Limb (tissue), 2 donors: ENCODE data around the gene FXYD6.
"Not testable (repeated sequence)": the region's sequence is repeated elsewhere in the genome, so short reads cannot be mapped to it uniquely, and the experiment has no call there.

ENCODE experiments used
- DNase-seq, 2 donors: peaks; one replicate each; pipeline ENCODE4 v3.0.0-alpha.2; 2016; ENCODE audit errors: extremely low spot score in 2 of 2

The FXYD6 gene

GRCh38 chr11:117870103-117870952, 6.1 kb downstream of the FXYD6 start:
- DNase-seq = peak in 1 of 2 donors; percentile 65

GRCh38 chr11:117869604-117870003, 6.9 kb downstream of the FXYD6 start:
- DNase-seq = no peak

GRCh38 chr11:117868815-117869561, 7.5 kb downstream of the FXYD6 start:
- DNase-seq = no peak

- DNase-seq = no peak
Observed at GRCh38 chr11:117868088-117868487, 8.4 kb downstream of the FXYD6 start.

GRCh38 chr11:117866526-117866925, 9.9 kb downstream of the FXYD6 start:
- DNase-seq = no peak

- DNase-seq = not testable (repeated sequence)
Observed at GRCh38 chr11:117865546-117865945, 10.9 kb downstream of the FXYD6 start.

- DNase-seq = no peak
Observed at GRCh38 chr11:117863383-117863782, 13.1 kb downstream of the FXYD6 start.

GRCh38 chr11:117862753-117863152, 13.7 kb downstream of the FXYD6 start:
- DNase-seq = no peak

- no peak for DNase-seq
Observed at GRCh38 chr11:117862019-117862725, 14.3 kb downstream of the FXYD6 start.

- DNase-seq = peak; percentile 61 to 74
Observed at GRCh38 chr11:117861151-117862018, 15.1 kb downstream of the FXYD6 start.

GRCh38 chr11:117860139-117860538, 16.3 kb downstream of the FXYD6 start:
- DNase-seq = no peak

GRCh38 chr11:117859488-117860112, 16.9 kb downstream of the FXYD6 start:
- DNase-seq = no peak

- DNase-seq = no peak
Observed at GRCh38 chr11:117859061-117859460, 17.4 kb downstream of the FXYD6 start.

- no peak for DNase-seq
Observed at GRCh38 chr11:117857734-117858414, 18.6 kb downstream of the FXYD6 start.

GRCh38 chr11:117855912-117856651, 20.4 kb downstream of the FXYD6 start:
- no peak for DNase-seq

- peak in 1 of 2 donors; percentile 16 for DNase-seq
Observed at GRCh38 chr11:117855186-117855845, 21.1 kb downstream of the FXYD6 start.

GRCh38 chr11:117852309-117852708, 24.1 kb downstream of the FXYD6 start:
- no peak for DNase-seq

GRCh38 chr11:117851852-117852251, 24.6 kb downstream of the FXYD6 start:
- no peak for DNase-seq

- peak in 1 of 2 donors; percentile 69 for DNase-seq
Observed at GRCh38 chr11:117851106-117851505, 25.4 kb downstream of the FXYD6 start.
